Fibroblast of skin of left biceps (primary cell): Measurements from ENCODE around the gene SOWAHD.
"Not testable (repeated sequence)": the region's sequence is repeated elsewhere in the genome, so short reads cannot be mapped to it uniquely, and the experiment has no call there.

Experiments
- DNase-seq, 2 experiments: peaks; one replicate each; pipeline ENCODE4 v3.0.0-alpha.2; 2013; ENCODE audit warnings: low read depth in 2 of 2

Gene SOWAHD

DNA sequence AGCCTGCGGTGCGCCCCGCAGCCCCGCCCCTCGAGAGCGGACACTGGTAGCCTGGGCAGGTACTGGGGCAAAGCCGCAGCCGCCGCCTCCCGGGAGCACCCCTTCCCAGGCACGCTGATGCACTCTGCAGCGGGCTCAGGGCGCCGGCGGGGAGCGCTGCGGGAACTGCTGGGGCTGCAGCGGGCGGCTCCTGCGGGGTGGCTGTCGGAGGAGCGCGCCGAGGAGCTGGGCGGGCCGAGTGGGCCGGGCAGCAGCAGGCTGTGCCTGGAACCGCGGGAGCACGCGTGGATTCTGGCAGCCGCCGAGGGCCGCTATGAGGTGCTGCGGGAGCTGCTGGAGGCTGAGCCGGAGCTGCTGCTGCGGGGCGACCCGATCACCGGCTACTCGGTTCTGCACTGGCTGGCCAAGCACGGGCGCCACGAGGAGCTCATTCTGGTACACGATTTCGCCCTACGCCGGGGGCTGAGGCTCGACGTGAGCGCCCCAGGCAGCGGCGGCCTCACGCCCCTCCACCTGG lies 401 bp downstream of the SOWAHD start:
- DNase-seq = no peak

- DNase-seq = no peak
Measured at GRCh38 chrX:119759248-119759766, 919 bp downstream of the SOWAHD start.

DNA sequence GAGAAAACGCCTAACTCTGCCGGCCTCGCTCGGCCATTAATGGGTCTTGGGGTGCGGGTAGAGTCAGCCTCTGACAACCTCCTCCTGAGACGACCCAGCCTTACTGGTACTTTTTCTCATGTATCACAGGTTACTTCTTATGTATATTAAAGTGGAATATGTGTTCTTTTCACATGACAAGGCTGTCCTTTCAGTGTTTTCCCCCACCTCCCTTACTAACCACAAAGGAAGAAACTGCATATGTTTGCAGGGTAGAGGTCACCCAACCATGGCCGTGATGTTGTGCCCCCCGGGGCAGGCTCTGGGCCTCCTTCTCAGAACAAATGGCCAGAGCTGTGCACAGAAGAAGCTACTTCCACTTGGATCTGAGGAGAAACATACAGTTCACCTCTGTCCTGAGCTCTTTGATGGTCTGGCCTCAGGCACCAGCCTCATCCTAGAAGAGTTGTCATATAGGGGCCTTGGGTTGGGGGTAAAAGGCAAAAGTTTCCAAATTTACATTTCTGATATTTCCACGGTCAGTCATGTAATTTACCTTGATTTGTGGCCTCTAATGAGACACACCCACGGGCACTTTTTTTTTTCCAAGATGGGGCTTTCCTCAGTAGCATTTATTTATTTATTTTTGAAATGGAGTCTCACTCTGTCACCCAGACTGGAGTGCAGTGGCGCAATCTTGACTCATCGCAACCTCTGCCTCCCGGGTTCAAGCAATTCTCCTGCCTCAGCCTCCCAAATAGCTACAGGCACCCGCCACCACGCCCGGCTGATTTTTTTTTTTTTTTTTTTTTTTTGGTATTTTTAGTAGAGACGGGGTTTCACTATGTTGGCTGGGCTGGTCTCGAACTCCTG lies 1.9 kb downstream of the SOWAHD start:
- no peak for DNase-seq

DNA sequence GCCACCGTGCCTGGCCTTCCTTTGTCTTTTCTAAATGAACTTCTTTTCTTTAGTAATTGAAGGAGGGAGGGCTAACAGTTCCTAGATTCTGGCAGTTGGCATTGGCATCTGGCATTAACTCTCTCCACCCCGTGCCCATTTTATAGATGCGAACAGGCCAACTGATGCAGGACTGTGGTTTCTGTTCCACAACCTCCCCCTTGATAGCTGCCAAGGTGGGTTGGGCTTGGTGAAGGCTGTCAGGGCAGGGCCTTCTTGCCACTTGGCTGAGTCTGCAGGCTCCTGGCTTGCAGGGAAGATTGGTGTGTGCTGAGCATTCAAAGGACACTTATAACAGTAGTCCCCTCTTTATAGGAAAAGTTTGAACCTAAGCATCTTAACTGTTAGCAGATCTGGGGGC lies 4.3 kb downstream of the SOWAHD start:
- no peak for DNase-seq

DNA sequence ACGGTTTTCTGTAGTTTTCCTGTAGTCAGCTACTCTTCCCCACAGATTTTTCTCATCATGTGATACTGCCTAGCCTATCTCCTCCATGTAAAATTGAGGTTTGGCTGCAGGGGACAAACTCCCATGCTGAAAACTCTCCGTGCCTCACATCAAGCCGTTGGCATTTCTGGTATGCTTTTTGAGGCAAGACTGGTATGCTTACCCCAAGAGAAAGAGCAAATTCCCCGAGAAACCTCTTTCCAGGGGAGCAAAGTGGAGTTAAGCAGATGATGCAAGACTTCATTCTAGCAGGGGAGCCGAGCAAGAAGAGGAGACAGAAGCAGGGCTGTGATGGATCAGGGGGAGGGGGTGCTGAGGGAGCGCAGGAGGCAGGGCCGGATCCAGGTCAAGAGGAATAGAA lies 4.8 kb downstream of the SOWAHD start:
- DNase-seq = peak; percentile 74 to 75

- no peak for DNase-seq
Measured at GRCh38 chrX:119763836-119764387, 5.5 kb downstream of the SOWAHD start.

DNA sequence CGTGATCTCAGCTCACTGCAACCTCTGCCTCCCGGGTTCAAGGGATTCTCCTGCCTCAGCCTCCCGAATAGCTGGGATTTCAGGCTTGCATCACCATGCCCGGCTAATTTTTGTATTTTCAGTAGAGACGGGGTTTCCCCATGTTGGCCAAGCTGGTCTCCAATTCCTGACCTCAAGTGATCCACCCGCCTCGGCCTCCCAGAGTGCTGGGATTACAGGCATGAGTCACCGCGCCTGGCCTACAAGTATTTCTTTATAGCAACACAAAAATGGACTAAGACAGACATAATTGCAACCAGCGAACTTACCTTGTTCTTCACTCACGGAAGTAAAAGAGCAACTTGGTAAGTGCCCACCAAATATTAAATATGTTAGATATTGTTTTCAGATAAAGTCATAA lies 10.0 kb downstream of the SOWAHD start:
- not testable (repeated sequence) for DNase-seq

GRCh38 chrX:119769388-119769787 lies 11.0 kb downstream of the SOWAHD start:
- DNase-seq = not testable (repeated sequence)

DNA sequence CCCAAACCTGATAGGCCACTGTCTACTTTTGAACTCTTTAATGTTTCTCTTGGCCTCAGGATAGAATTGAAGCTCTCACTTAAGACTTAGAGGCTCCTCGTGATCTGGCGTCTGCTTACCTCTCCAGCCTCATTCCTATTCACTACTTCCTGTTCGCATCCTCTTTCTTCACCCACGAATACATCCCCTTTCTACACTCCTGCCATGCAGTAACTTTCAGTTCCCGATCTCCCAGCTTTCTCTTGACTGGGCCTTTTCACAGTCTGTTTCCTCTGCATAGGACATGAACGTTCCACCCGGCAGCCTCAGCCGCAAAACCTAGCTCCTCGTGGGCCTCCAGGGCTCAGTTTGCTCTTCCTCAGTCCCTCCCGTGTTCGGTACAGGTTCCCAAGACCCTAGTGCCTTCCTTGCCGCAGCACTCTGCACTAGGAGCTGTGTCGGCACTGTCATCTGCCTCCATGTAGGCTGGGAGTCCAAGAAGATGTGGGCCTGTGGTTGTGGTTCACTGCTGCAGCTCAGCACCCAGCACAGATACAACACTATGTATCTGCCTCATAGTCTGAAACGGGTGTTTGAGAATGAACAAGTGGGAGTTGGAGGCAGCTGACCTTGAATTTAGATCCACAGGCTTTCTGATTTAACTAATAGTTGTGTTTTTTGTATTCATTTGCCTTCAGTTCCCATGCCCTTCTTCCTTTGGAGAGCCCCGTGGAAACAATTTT lies 17.3 kb downstream of the SOWAHD start:
- no peak for DNase-seq

DNA sequence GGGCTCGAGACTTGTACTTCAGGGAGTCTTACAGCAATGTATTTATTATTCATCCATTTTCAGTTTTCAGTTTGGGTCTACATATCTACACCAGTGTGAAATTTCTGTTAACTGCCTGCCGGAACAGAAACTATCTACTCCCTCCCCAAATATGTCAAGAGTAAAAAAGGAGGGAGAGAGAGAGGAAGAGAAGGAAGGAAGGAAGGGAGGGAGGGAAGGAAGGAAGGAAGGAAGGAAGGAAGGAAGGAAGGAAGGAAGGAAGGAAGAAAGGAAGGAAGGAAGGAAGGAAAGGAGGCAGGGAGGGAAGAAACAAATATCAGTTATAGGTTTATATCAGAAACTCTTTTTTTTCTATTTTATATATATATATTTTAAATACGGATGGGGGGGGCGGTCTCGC lies 20.4 kb downstream of the SOWAHD start:
- no peak for DNase-seq

DNA sequence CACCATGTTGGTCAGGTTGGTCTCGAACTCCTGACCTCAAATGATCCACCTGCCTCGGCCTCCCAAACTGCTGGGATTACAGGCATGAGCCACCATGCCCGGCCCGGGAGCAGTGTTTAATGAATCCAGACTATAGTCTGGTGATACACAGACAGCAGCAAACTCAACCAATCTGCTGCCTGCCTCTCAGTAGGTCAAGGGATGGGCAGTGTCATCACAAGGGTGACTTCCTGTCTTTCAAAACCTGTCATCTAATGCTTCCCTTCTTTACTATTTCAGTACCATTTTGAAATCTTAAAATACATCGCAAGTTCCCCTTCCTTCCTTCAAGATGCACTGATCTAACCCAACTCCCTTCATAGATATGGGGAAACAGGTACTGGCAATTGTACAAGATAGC lies 24.6 kb downstream of the SOWAHD start:
- no peak for DNase-seq

DNA sequence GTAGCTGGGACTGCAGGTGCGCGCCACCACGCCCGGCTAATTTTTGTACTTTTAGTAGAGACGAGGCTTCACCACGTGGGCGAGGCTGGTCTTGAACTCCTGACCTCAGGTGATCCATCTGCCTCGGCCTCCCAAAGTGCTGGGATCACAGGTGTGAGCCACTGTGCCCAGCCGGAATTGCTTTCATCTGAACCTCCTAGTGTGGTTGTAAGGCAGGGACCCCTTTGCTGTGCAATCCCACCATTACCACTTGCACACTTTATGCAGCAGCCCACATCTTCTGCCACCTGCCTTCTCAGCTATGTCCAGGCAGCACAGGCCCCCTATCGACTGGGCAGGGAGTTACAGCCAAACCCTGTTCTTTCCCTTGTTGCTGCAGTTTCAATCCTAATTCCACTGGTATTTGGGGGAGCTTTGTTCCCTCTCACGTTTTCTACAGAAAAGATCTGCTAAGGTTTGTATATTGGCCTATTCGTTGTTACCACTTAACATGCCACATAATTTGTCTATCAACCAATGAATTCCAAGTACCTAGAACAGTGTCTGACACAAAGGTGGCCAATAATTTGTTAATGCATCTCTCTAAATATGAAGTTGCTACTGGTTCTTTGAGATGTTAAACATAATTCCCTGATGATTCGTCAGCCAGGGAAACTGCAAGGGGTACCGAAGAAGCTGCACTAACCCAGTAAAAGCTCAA lies 26.5 kb downstream of the SOWAHD start:
- no peak for DNase-seq

DNA sequence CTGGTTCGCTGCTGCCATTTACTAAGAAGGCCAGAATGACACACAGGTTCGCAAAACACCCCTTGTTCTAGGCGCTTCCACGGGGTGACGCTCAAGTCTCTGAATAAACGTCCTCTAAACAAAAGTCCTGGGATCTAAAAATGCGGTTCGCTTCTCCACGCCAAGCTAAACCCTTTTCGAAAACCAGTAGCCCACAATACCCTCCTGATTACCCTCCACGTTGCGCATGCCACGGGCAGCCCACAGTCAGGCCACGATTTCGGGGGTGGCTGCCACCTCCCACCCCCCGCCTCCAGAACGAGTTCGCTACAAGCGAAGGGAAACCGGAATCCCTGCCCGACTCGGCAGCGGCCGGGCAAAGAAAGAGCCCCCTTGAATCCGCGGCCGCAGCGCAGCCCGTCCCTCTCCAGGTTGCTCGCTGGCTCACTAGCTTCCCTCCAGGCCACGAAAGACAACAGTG lies 32.6 kb downstream of the SOWAHD start:
- DNase-seq = no peak

GRCh38 chrX:119791437-119792231 lies 33.2 kb downstream of the SOWAHD start, which contains the start of gene RPL39:
TSS of gene RPL39 (minus strand) at chrX:119791630. CDS start at chrX:119791576, 54 bp downstream.
- peak; percentile 59 to 61 for DNase-seq

GRCh38 chrX:119801253-119802221 lies 43.1 kb downstream of the SOWAHD start:
- no peak for DNase-seq

GRCh38 chrX:119802546-119802945 lies 44.2 kb downstream of the SOWAHD start:
- no peak for DNase-seq

DNA sequence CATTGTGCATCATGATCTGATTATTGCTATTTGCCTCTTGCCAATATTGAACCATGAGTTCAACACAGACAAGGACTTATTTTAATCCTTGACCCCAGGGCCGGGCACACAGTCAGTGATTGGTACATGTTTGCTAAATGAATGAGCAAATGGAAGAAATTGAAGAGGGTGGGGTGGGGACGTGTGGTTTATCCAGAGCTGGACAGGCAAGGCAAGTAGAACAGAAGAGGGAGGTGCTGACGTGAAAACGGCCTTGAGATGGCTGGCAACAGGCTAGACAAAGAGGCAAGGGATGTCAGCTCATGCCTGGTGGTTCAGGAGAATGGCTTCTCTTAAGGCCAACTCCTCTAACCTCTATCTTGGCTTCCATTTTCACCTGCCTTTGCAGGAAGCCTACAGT lies 50.1 kb downstream of the SOWAHD start:
- not testable (repeated sequence) for DNase-seq

GRCh38 chrX:119809185-119809666 lies 50.8 kb downstream of the SOWAHD start:
- no peak for DNase-seq
